OCI-LY7 (cell line): ENCODE data around the gene YJU2. TPM values are rescaled to one million over a fixed set of nuclear protein-coding genes. Genes with fewer than 3 reads are reported as not detected.
"Not testable (repeated sequence)": the region's sequence is repeated elsewhere in the genome, so short reads cannot be mapped to it uniquely, and the experiment has no call there.

Experiments
- BruUV-seq: library from RNA; stranded (reverse); fragments of 400-500 nt; replicated peaks from 2 replicates; lab custom pipeline; 2021; lab: Mats Ljungman, UMichigan
- CTCF ChIA-PET: fragments of 300-600 bp; sonication (Branson Sonifier 250); formaldehyde crosslinking; loops from one replicate; lab custom pipeline; 2022; ENCODE audit warnings: antibody characterized with exemption; ENCODE audit not compliant: unreplicated experiment; lab: Charles Lee
- POLR2A ChIA-PET: fragments of 300-600 bp; sonication (Branson Sonifier 250); formaldehyde crosslinking; loops from one replicate; lab custom pipeline; 2022; ENCODE audit warnings: antibody characterized with exemption; lab: Charles Lee
- DNase-seq: peaks from one replicate; pipeline ENCODE4 v3.0.0-alpha.2; 2015; ENCODE audit warnings: low spot score
- H2AFZ ChIP-seq: fragments of 200-600 bp; sonication (generic), shearing (Covaris generic); 2 replicates; pipeline ENCODE4 v1.6.1; 2014; ENCODE audit warnings: mild to moderate bottlenecking, antibody characterized with exemption, low read length, moderate library complexity
- H3K27ac ChIP-seq: fragments of 200-600 bp; sonication (generic); 2 replicates; pipeline ENCODE4 v1.5.1; 2014; ENCODE audit warnings: mixed run types, low read depth, mild to moderate bottlenecking, moderate library complexity, low read length, inconsistent platforms; ENCODE audit not compliant: poor library complexity, severe bottlenecking
- H3K36me3 ChIP-seq: fragments of 200-600 bp; sonication (generic); 2 replicates; pipeline ENCODE4 v1.6.1; 2014; ENCODE audit warnings: mild to moderate bottlenecking, antibody characterized with exemption, low read length, moderate library complexity, mixed read lengths; ENCODE audit not compliant: insufficient read depth
- H3K4me1 ChIP-seq: fragments of 200-600 bp; sonication (generic); 2 replicates; pipeline ENCODE4 v1.5.1; 2014; ENCODE audit warnings: mild to moderate bottlenecking, low read length; ENCODE audit not compliant: insufficient read depth, poor library complexity, severe bottlenecking
- H3K4me2 ChIP-seq: fragments of 200-600 bp; sonication (generic); 2 replicates; pipeline ENCODE4 v1.6.1; 2014; ENCODE audit warnings: mild to moderate bottlenecking, low read length
- H3K4me3 ChIP-seq: fragments of 200-600 bp; sonication (generic); 2 replicates; pipeline ENCODE4 v1.5.1; 2014; ENCODE audit warnings: mild to moderate bottlenecking, low read depth, low read length; ENCODE audit not compliant: poor library complexity, severe bottlenecking
- H3K79me2 ChIP-seq: fragments of 200-600 bp; sonication (generic); 2 replicates; pipeline ENCODE4 v1.6.1; 2016; ENCODE audit warnings: low read depth, mild to moderate bottlenecking, low read length, moderate library complexity, mixed read lengths; ENCODE audit not compliant: insufficient read depth
- H3K9me2 ChIP-seq: fragments of 200-600 bp; sonication (generic); 2 replicates; pipeline ENCODE4 v1.6.1; 2016; ENCODE audit warnings: mild to moderate bottlenecking, low read length, mixed read lengths; ENCODE audit not compliant: insufficient read depth
- H3K9me3 ChIP-seq: fragments of 200-600 bp; sonication (generic); 2 replicates; pipeline ENCODE4 v1.6.1; 2014; ENCODE audit warnings: mild to moderate bottlenecking, mixed run types, low read length, mixed read lengths
- H4K20me1 ChIP-seq: fragments of 200-600 bp; sonication (generic); 2 replicates; pipeline ENCODE4 v1.6.1; 2014; ENCODE audit warnings: mild to moderate bottlenecking, antibody characterized with exemption, low read length, moderate library complexity, mixed read lengths; ENCODE audit not compliant: insufficient read depth
- CTCF ChIP-seq: fragments of 200-600 bp; sonication (generic); conservative IDR thresholded peaks from 2 replicates; pipeline ENCODE4 v1.5.1; 2014; ENCODE audit warnings: mild to moderate bottlenecking, antibody characterized with exemption, low read length, moderate library complexity, mixed read lengths
- EZH2phosphoT487 ChIP-seq: fragments of 200-600 bp; sonication (generic); IDR thresholded peaks from 2 replicates; pipeline ENCODE4 v1.6.1; 2018; ENCODE audit warnings: low read depth, borderline replicate concordance, mild to moderate bottlenecking, mixed run types, antibody characterized with exemption, low read length, moderate library complexity, mixed read lengths
- intact Hi-C: fragments of 100-400 bp; cut with micrococcal nuclease; formaldehyde crosslinking; loops from one replicate; pipeline ENCODE4 v1.10.0; 2022; ENCODE audit not compliant: unreplicated experiment
- total RNA-seq, 2 experiments: library from RNA; depleted of rRNA in 1 of 2; stranded (reverse); fragments of >200 nt in 1 of 2; shearing (Covaris generic) in 1 of 2; gene quantifications; 2 replicates each; pipeline ENCODE4 v1.2.3, GENCODE V29; 2014 to 2022

The YJU2 gene
- total RNA-seq, 2 experiments from 2014 or later: 35.0 to 38.2 TPM

GRCh38 chr19:4216846-4217245 is 30.0 kb upstream of the YJU2 start:
- no peaks in the 10 kb centered on the region for H3K36me3 ChIP-seq
- no peaks in the 10 kb centered on the region for H3K79me2 ChIP-seq
- H4K20me1 ChIP-seq: no peaks in the 10 kb centered on the region
- TF ChIP-seq EZH2phosphoT487: no peak
- TF ChIP-seq CTCF: no peak
- no peak overlapping the region for H3K4me3 ChIP-seq
- intact Hi-C loops: no loop called here
- H3K9me3 ChIP-seq: no peaks in the 10 kb centered on the region
- H3K9me2 ChIP-seq: no peaks in the 10 kb centered on the region
- no TSS peak for BruUV-seq
- DNase-seq: no peak
- no peak overlapping the region for H2AFZ ChIP-seq
- H3K4me2 ChIP-seq: no peak overlapping the region
- CTCF ChIA-PET: no interaction called here
- POLR2A ChIA-PET: interaction anchor here (0.6 kb wide), 1 partner anchor 47 kb away, joined by 3 read pairs; no protein-coding TSS in a partner anchor
- no peaks in the 10 kb centered on the region for H3K4me1 ChIP-seq
- H3K27ac ChIP-seq: no peak overlapping the region

- CTCF ChIA-PET: no interaction called here
- Histone ChIP-seq H3K36me3 (no peaks in the 10 kb centered on the region), H4K20me1 (no peaks in the 10 kb centered on the region), H3K4me2 (no peak overlapping the region), H3K79me2 (no peaks in the 10 kb centered on the region), H3K4me1 (peaks cover 4% of the 10 kb centered on the region), H3K9me2 (no peaks in the 10 kb centered on the region), H3K4me3 (no peak overlapping the region), H2AFZ (no peak overlapping the region), H3K27ac (no peak overlapping the region), H3K9me3 (no peaks in the 10 kb centered on the region)
- no TSS peak for BruUV-seq
- POLR2A ChIA-PET: no interaction called here
- intact Hi-C loops: no loop called here
- no peak for DNase-seq
- TF ChIP-seq CTCF (no peak), EZH2phosphoT487 (no peak)
Measured at GRCh38 chr19:4217429-4218264, 29.2 kb upstream of the YJU2 start.

GRCh38 chr19:4218523-4218922 is 28.4 kb upstream of the YJU2 start:
- H3K4me3 ChIP-seq, H2AFZ ChIP-seq, intact Hi-C loops, H3K4me2 ChIP-seq, H3K79me2 ChIP-seq, H3K36me3 ChIP-seq, H3K9me3 ChIP-seq, BruUV-seq, H3K9me2 ChIP-seq, CTCF ChIA-PET, H3K27ac ChIP-seq, H3K4me1 ChIP-seq, H4K20me1 ChIP-seq, DNase-seq: not testable (repeated sequence)
- POLR2A ChIA-PET: interaction anchor here (0.6 kb wide), 2 partner anchors 64 to 866 kb away, joined by 3 to 4 read pairs; no protein-coding TSS in a partner anchor
